OCI-LY1 (cell line): ENCODE results near the gene KLHL26.
A peak's percentile ranks its signal among the peaks of the same experiment; 100 is the strongest.

Source experiments
- H2AFZ ChIP-seq: fragments of 200-600 bp; sonication (generic), shearing (Covaris generic); 2 replicates; pipeline ENCODE4 v1.6.0; 2014; ENCODE audit warnings: antibody characterized with exemption, mild to moderate bottlenecking, low read length
- H3F3A ChIP-seq: fragments of 200-600 bp; sonication (generic), shearing (Covaris generic); 2 replicates; pipeline ENCODE4 v1.6.0; 2014; ENCODE audit warnings: mild to moderate bottlenecking, antibody characterized with exemption, low read length, moderate library complexity; ENCODE audit not compliant: insufficient read depth
- H3K27ac ChIP-seq: fragments of 200-600 bp; sonication (generic); 2 replicates; pipeline ENCODE4 v1.5.1; 2014; ENCODE audit warnings: low read length, mixed run types, mild to moderate bottlenecking, low read depth; ENCODE audit not compliant: poor library complexity, severe bottlenecking
- H3K27me3 ChIP-seq: fragments of 200-600 bp; sonication (generic); 2 replicates; pipeline ENCODE4 v1.6.0; 2014; ENCODE audit warnings: antibody characterized with exemption, mild to moderate bottlenecking, low read length, moderate library complexity; ENCODE audit not compliant: insufficient read depth
- H3K36me3 ChIP-seq: fragments of 200-600 bp; sonication (generic); 2 replicates; pipeline ENCODE4 v1.6.1; 2014; ENCODE audit warnings: mild to moderate bottlenecking, antibody characterized with exemption, low read length, moderate library complexity, mixed read lengths; ENCODE audit not compliant: insufficient read depth
- H3K4me1 ChIP-seq: fragments of 200-600 bp; sonication (generic); 2 replicates; pipeline ENCODE4 v1.5.1; 2014; ENCODE audit warnings: mild to moderate bottlenecking, low read length, moderate library complexity; ENCODE audit not compliant: insufficient read depth, severe bottlenecking
- H3K4me2 ChIP-seq: fragments of 200-600 bp; sonication (generic), shearing (Covaris generic); 2 replicates; pipeline ENCODE4 v1.6.1; 2014; ENCODE audit warnings: low read length
- H3K4me3 ChIP-seq: fragments of 200-600 bp; sonication (generic); 2 replicates; pipeline ENCODE4 v1.5.1; 2014; ENCODE audit warnings: low read length, low read depth, mild to moderate bottlenecking, mixed read lengths; ENCODE audit not compliant: poor library complexity, severe bottlenecking
- H3K79me2 ChIP-seq: fragments of 200-600 bp; shearing (Covaris generic); 2 replicates; pipeline ENCODE4 v1.6.1; 2016; ENCODE audit warnings: mixed run types, low read length, mixed read lengths; ENCODE audit not compliant: insufficient read depth
- H3K9ac ChIP-seq: fragments of 200-600 bp; sonication (generic), shearing (Covaris generic); 2 replicates; pipeline ENCODE4 v1.6.1; 2014; ENCODE audit warnings: mild to moderate bottlenecking, low read length, mixed read lengths
- H3K9me2 ChIP-seq: fragments of 200-600 bp; sonication (generic), shearing (Covaris generic); 2 replicates; pipeline ENCODE4 v1.6.1; 2014; ENCODE audit warnings: low read depth, mild to moderate bottlenecking, low read length, mixed read lengths
- H3K9me3 ChIP-seq: fragments of 200-600 bp; shearing (Covaris generic); 2 replicates; pipeline ENCODE4 v1.6.1; 2014; ENCODE audit warnings: low read length, mixed read lengths
- H4K20me1 ChIP-seq: fragments of 200-600 bp; sonication (generic), shearing (Covaris generic); 2 replicates; pipeline ENCODE4 v1.6.0; 2016; ENCODE audit warnings: mild to moderate bottlenecking, low read length; ENCODE audit not compliant: insufficient read depth
- CTCF ChIP-seq: fragments of 200-600 bp; sonication (generic), shearing (Covaris generic); IDR thresholded peaks from 2 replicates; pipeline ENCODE4 v1.5.1; 2017; ENCODE audit warnings: mild to moderate bottlenecking, antibody characterized with exemption, low read length, moderate library complexity, mixed read lengths
- EZH2 ChIP-seq: fragments of 200-600 bp; sonication (generic), shearing (Covaris generic); IDR thresholded peaks from 2 replicates; pipeline ENCODE4 v1.8.0; 2017; ENCODE audit warnings: borderline replicate concordance, mixed run types, mild to moderate bottlenecking, antibody characterized with exemption, low read length, moderate library complexity, mixed read lengths

Gene KLHL26, protein sequence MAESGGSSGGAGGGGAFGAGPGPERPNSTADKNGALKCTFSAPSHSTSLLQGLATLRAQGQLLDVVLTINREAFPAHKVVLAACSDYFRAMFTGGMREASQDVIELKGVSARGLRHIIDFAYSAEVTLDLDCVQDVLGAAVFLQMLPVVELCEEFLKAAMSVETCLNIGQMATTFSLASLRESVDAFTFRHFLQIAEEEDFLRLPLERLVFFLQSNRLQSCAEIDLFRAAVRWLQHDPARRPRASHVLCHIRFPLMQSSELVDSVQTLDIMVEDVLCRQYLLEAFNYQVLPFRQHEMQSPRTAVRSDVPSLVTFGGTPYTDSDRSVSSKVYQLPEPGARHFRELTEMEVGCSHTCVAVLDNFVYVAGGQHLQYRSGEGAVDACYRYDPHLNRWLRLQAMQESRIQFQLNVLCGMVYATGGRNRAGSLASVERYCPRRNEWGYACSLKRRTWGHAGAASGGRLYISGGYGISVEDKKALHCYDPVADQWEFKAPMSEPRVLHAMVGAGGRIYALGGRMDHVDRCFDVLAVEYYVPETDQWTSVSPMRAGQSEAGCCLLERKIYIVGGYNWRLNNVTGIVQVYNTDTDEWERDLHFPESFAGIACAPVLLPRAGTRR

GRCh38 chr19:18636969-18637629, at the start of gene KLHL26:
KLHL26 (plus strand) TSS chr19:18637028; CDS start chr19:18637055, 27 bp downstream.
- 0 out of 2 replicates have a peak, but pooled peaks cover 6% of the 10 kb centered on the region for H3K27me3 ChIP-seq
- no peak within 1 kb of the TSS for H2AFZ ChIP-seq
- peak within 1 kb of the TSS; percentile 41 for H3K9ac ChIP-seq
- H3K9me3 ChIP-seq: no peaks in the 10 kb centered on the region
- H3K4me2 ChIP-seq: peak within 1 kb of the TSS; percentile 68
- H3K4me1 ChIP-seq: peaks cover 13% of the 10 kb centered on the region
- TF ChIP-seq EZH2 (no peak), CTCF (no peak)
- no peaks in the 10 kb centered on the region for H3K79me2 ChIP-seq
- H3K4me3 ChIP-seq: peak within 1 kb of the TSS; percentile 59
- H3K27ac ChIP-seq: no peak within 1 kb of the TSS
- no peaks in the 10 kb centered on the region for H3F3A ChIP-seq
- no peaks in the 10 kb centered on the region for H3K9me2 ChIP-seq
- no peaks in the 10 kb centered on the region for H3K36me3 ChIP-seq
- no peaks in the 10 kb centered on the region for H4K20me1 ChIP-seq

- H3K9me3 ChIP-seq: no peaks in the 10 kb centered on the region
- no peaks in the 10 kb centered on the region for H4K20me1 ChIP-seq
- H3K27ac ChIP-seq: peak overlapping the region; percentile 88
- no peaks in the 10 kb centered on the region for H3K36me3 ChIP-seq
- H3K79me2 ChIP-seq: no peaks in the 10 kb centered on the region
- H3K9ac ChIP-seq: peak overlapping the region; percentile 79; the same call in 1 of the 2 replicates
- no peaks in the 10 kb centered on the region for H3K9me2 ChIP-seq
- H3K4me1 ChIP-seq: peaks cover 31% of the 10 kb centered on the region
- peak overlapping the region; percentile 78 for H3K4me2 ChIP-seq
- H3K4me3 ChIP-seq: peak overlapping the region; percentile 66
- H3F3A ChIP-seq: no peaks in the 10 kb centered on the region
- TF ChIP-seq CTCF (no peak), EZH2 (no peak)
- H2AFZ ChIP-seq: no peak overlapping the region
- no peaks in the 10 kb centered on the region; the same call in 1 of the 2 replicates for H3K27me3 ChIP-seq
Observed at GRCh38 chr19:18587561-18587960, 49.3 kb upstream of the KLHL26 start.

DNA sequence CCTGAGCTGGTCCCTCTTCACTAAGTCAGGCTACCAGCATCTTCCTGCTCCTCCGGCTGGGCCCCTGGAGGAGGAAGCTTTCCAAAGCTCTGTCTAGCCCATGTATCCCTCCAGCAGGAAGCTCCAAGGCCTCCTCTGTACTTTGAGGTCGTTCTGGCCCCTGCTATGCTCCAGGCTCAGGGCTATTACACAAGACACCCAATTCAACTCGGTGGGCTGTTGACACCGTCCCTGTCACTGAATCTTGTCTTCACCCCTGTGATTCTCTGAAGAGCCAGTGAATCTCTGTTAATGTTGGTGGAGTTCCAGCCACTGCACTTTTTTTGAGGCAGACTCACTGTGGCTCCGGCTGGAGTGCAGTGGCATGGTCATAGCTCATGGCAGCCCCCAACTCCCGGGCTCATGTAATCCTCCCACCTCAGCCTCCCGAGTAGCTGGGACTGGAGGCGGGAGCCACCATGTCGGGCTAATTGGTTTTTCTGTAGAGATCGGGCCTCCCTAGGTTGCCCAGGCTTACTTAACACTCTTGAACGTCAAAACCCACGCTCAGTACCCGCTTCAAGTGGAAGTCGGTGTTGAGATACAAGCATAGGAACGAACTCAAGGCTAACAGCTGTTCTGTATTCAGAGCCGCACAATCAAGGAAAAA, 48.7 kb upstream of the KLHL26 start:
- Histone ChIP-seq H3K4me1 (peaks cover 35% of the 10 kb centered on the region), H3K9ac (peak overlapping the region; percentile 79), H3F3A (no peaks in the 10 kb centered on the region), H3K79me2 (no peaks in the 10 kb centered on the region), H3K27ac (peak overlapping the region; percentile 88), H4K20me1 (no peaks in the 10 kb centered on the region), H3K9me3 (no peaks in the 10 kb centered on the region), H3K9me2 (no peaks in the 10 kb centered on the region), H3K27me3 (no peaks in the 10 kb centered on the region; the same call in 1 of the 2 replicates), H3K4me3 (peak overlapping the region; percentile 66), H3K36me3 (no peaks in the 10 kb centered on the region), H2AFZ (no peak overlapping the region), H3K4me2 (peak overlapping the region; percentile 78)
- no peak for TF ChIP-seq EZH2
- TF ChIP-seq CTCF: no peak
